Measurements from ENCODE around the gene CDK11A. TPM values are rescaled to one million over a fixed set of nuclear protein-coding genes. Genes with fewer than 3 reads are reported as not detected.
A peak's percentile ranks its signal among the peaks of the same experiment; 100 is the strongest.

CDK11A gene
- total RNA-seq, 2 donors from 2014 or later, result 35.8 to 38.9 TPM

DNA sequence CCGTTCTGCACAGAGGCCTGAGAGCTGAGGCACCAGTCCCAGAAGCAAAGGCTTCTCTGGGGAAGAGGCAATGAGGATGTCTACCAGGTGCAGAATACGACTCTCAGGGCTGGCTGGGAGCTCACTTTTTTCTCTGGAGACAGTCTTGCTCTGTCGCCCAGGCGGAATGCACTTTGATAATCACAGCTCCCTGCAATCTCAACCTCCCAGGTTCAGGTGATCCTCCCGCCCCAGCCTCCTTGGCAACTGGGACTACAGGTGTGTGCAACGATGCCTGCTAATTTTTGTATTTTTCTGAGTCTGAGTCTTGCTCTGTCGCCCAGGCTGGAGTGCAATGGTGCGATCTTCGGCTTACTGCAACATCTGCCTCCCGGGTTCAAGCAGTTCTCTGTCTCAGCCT, 36.6 kb upstream of the CDK11A start:
- TF ChIP-seq POLR2A (IDR thresholded peaks at IDR 0.05), result no peak
- TF ChIP-seq, protein P1, sequence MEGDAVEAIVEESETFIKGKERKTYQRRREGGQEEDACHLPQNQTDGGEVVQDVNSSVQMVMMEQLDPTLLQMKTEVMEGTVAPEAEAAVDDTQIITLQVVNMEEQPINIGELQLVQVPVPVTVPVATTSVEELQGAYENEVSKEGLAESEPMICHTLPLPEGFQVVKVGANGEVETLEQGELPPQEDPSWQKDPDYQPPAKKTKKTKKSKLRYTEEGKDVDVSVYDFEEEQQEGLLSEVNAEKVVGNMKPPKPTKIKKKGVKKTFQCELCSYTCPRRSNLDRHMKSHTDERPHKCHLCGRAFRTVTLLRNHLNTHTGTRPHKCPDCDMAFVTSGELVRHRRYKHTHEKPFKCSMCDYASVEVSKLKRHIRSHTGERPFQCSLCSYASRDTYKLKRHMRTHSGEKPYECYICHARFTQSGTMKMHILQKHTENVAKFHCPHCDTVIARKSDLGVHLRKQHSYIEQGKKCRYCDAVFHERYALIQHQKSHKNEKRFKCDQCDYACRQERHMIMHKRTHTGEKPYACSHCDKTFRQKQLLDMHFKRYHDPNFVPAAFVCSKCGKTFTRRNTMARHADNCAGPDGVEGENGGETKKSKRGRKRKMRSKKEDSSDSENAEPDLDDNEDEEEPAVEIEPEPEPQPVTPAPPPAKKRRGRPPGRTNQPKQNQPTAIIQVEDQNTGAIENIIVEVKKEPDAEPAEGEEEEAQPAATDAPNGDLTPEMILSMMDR (IDR thresholded peaks at IDR 0.05), result no peak
- Histone ChIP-seq H3K4me1 (peaks cover 24% of the 10 kb centered on the region), H3K36me3 (replicated peaks in 1 of 2; ENCODE audit: insufficient read depth in 1 of 2, low read depth in 2 of 2) (peaks cover 7% of the 10 kb centered on the region in 2 donors), H3K9me3 (no peaks in the 10 kb centered on the region), H3K4me3 (no peak overlapping the region), H3K27ac (no peak overlapping the region), H3K27me3 (no peaks in the 10 kb centered on the region)
- DNase-seq (no peak), ATAC-seq (no peak)
- intact Hi-C loops (cut with DNase I), result no loop called here
- WGBS, 2 donors, result 90 to 98% methylated on average over 8 to 10 of the region's 10 CpGs

DNA sequence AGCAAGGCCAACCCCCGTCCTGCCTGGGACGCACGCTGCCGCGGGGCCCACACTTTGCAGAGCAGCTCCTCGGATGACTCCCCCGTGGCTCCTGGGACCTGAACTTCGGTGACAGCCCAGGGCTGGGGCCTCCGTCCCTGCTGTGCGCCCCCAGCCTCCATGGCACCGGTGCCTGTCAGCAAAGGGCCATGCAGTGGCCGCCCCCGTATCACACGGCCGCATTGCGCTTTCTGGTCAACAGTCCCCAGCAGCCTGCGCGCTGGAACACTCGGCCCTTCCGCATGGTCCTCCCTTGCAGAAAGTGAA, 36.1 kb upstream of the CDK11A start:
- peaks cover 7 to 8% of the 10 kb centered on the region in 2 donors for H3K36me3 ChIP-seq (replicated peaks in 1 of 2; ENCODE audit: insufficient read depth in 1 of 2, low read depth in 2 of 2)
- ATAC-seq, result no peak
- H3K4me1 ChIP-seq, result peaks cover 24% of the 10 kb centered on the region
- no peaks in the 10 kb centered on the region for H3K27me3 ChIP-seq
- no peak overlapping the region for H3K4me3 ChIP-seq
- 95 to 97% methylated on average over 14 to 20 of the region's 20 CpGs for WGBS, 2 donors
- intact Hi-C loops (cut with DNase I), result no loop called here
- no peak overlapping the region for H3K27ac ChIP-seq
- TF ChIP-seq POLR2A (IDR thresholded peaks at IDR 0.05), result no peak
- TF ChIP-seq, protein P1 (IDR thresholded peaks at IDR 0.05), result no peak
- no peak for DNase-seq
- H3K9me3 ChIP-seq, result no peaks in the 10 kb centered on the region

DNA sequence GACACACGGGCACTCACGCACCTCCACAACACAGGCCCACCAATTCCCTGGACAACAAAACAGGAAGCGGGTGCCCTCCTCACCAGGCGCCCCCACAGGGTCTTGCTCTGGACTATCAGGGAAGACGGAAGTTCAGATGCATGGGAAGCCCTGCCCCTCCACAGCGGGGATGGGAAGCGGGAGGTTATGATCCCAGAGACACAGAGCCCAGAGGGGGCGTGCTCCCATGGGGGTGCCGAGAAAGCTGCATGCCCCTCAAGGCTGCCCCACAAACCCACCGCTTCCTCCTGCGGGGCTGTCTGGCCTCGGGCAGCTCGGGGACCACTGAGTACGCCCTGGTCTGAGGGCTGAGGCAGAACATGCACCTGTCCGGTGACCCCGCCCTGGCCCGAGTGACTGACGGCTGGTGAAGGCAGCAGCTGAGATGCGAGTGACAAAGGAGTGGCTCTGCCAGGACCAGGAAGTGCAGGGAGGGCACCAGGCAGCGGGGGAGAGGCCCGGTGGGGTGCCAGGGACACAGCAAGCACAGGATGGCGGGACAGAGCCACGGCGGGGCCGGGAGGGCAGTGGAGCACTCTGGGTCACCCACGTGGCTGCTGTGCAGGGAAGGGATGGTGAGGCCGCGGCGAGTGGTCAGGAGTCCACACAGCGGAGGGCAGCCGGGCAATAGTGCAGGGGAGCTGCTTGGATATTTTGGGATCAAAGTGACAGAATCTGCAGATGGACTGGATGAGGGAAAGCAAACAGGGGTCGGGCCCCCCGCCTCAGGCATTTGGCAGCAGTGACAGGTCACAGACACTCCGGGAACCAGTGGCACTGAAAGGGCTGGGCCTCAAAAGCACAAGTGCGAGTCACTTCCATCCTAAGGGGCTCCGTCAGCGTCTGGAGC, 35.5 kb upstream of the CDK11A start:
- Histone ChIP-seq H3K36me3 (replicated peaks in 1 of 2; ENCODE audit: insufficient read depth in 1 of 2, low read depth in 2 of 2) (peaks cover 7 to 10% of the 10 kb centered on the region in 2 donors), H3K9me3 (no peaks in the 10 kb centered on the region), H3K27ac (peak overlapping the region; percentile 45 to 87 (median 82)), H3K27me3 (no peaks in the 10 kb centered on the region), H3K4me3 (no peak overlapping the region), H3K4me1 (peaks cover 24% of the 10 kb centered on the region)
- ATAC-seq (no peak), DNase-seq (no peak)
- TF ChIP-seq POLR2A (IDR thresholded peaks at IDR 0.05), result no peak
- TF ChIP-seq, protein P1 (IDR thresholded peaks at IDR 0.05), result no peak
- intact Hi-C loops (cut with DNase I), result no loop called here
- WGBS, 2 donors, result 91 to 92% methylated on average over 22 to 34 of the region's 37 CpGs

DNA sequence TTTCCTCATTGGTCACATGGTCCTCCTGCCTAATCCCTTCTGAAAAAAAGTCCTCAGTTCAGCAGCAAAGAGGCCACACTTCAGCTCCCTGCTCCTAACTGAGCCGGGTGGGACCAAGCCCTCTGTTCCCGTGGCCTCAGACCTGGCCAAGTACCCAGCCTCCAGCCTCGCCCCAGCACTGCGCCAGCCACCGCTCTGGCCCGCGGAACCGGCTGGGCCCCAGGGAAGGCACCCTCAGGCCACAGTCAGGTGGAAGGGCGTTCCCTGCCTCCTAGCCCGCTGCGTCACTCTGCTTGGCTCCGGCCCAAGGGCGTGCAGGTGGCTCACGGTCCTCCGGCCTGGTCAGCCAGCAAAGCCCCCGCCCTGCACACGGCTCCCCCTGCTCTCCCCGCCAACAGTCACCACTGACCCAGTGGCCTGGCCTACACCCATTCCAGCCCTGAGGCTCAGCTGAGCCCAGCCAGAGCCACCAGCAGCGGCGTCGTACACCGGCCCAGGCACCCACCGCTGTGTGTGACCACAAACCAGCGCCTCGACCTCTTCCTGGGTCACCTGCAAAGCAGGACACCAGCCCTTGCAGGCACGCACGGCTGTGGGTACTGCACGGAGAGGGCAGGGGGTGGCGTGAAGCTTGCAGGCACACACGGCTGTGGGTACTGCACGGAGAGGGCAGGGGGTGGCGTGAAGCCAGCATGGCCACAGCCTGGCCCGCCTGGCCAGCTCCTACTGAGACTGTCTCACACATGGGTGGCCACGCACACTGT, 34.7 kb upstream of the CDK11A start:
- 32% methylated on average over 29 of the region's 34 CpGs; no CpG with 5 or more reads in 1 of the 2 donors for WGBS, 2 donors
- Histone ChIP-seq H3K4me1 (peaks cover 24% of the 10 kb centered on the region), H3K36me3 (replicated peaks in 1 of 2; ENCODE audit: insufficient read depth in 1 of 2, low read depth in 2 of 2) (peaks cover 7 to 13% of the 10 kb centered on the region in 2 donors), H3K27me3 (no peaks in the 10 kb centered on the region), H3K9me3 (no peaks in the 10 kb centered on the region), H3K4me3 (no peak overlapping the region), H3K27ac (peak overlapping the region; percentile 45 to 87 (median 82))
- peak; percentile 38 to 48 (median 47) for TF ChIP-seq POLR2A (IDR thresholded peaks at IDR 0.05)
- TF ChIP-seq, protein P1 (IDR thresholded peaks at IDR 0.05), result peak in 1 of 7 experiments; percentile 2
- ATAC-seq, result peak; percentile 94
- intact Hi-C loops (cut with DNase I), result no loop called here
- peak; percentile 90 to 96 (median 93) for DNase-seq

Data from body of pancreas (tissue), 4 donors.